Measurements from ENCODE around the gene MPP1.

- TF ChIP-seq CEBPB (IDR thresholded peaks at IDR 0.05) (no peak), REST (IDR thresholded peaks at IDR 0.05; ENCODE audit: low read depth) (no peak), MAX (IDR thresholded peaks at IDR 0.05) (no peak), CREB1 (IDR thresholded peaks at IDR 0.05; ENCODE audit: low read depth) (no peak), RAD21 (IDR thresholded peaks at IDR 0.05; ENCODE audit: low read depth) (no peak), YY1 (IDR thresholded peaks at IDR 0.05; ENCODE audit: low read depth) (no peak), EP300 (IDR thresholded peaks at IDR 0.05; ENCODE audit: borderline replicate concordance) (no peak), TEAD4 (IDR thresholded peaks at IDR 0.05) (no peak), EGR1 (IDR thresholded peaks at IDR 0.05) (no peak), TAF1 (IDR thresholded peaks at IDR 0.05; ENCODE audit: low read depth) (no peak), NFIC (IDR thresholded peaks at IDR 0.05) (no peak)
Observed at GRCh38 chrX:154804261-154804956, 876 bp downstream of the MPP1 start.
